Upper lobe of right lung (tissue), 1 donor: ENCODE measurements around the gene ADARB1. TPM values are rescaled to one million over a fixed set of nuclear protein-coding genes. Genes with fewer than 3 reads are reported as not detected.

ENCODE experiments used
- ATAC-seq: fragments of 200-7000 bp; cut with Tn5 transposase; one replicate; pipeline ENCODE4 v1.9.1; 2020; ENCODE audit warnings: mild to moderate bottlenecking, moderate library complexity
- DNase-seq: peaks from one replicate; pipeline ENCODE4 v3.0.0-alpha.2; 2020
- H3K27ac ChIP-seq: fragments of 200-600 bp; one replicate; pipeline ENCODE4 v1.8.0; 2022
- H3K27me3 ChIP-seq: fragments of 200-600 bp; one replicate; pipeline ENCODE4 v1.8.0; 2022; ENCODE audit warnings: mild to moderate bottlenecking
- H3K36me3 ChIP-seq: fragments of 200-600 bp; one replicate; pipeline ENCODE4 v1.8.0; 2022
- H3K4me1 ChIP-seq: fragments of 200-600 bp; one replicate; pipeline ENCODE4 v1.8.0; 2022
- H3K4me3 ChIP-seq: fragments of 200-600 bp; one replicate; pipeline ENCODE4 v1.8.0; 2022; ENCODE audit warnings: mild to moderate bottlenecking
- H3K9me3 ChIP-seq: fragments of 200-600 bp; one replicate; pipeline ENCODE4 v1.8.0; 2022
- intact Hi-C: fragments of 100-400 bp; cut with DNase I; formaldehyde crosslinking; loops from one replicate; pipeline ENCODE4 v1.11.0; 2022
- total RNA-seq: library from RNA; stranded (reverse); fragmentation: NEBNext Ultra II Directional; extraction: Animal tissue kit (Norgen Biotek cat#: 25700); gene quantifications from one replicate; pipeline ENCODE4 v1.2.1, GENCODE V29; 2021
- TF ChIP-seq, protein P1 (sequence below): fragments of 200-600 bp; IDR thresholded peaks from one replicate; pipeline ENCODE4 v1.8.0; 2022; ENCODE audit warnings: antibody characterized with exemption
- donor health status: DM: no; HTN: yes; CAD: no; lungs with severe emphysema.

The ADARB1 gene
- total RNA-seq, 1 donor from 2014 or later, result 73.6 TPM

DNA sequence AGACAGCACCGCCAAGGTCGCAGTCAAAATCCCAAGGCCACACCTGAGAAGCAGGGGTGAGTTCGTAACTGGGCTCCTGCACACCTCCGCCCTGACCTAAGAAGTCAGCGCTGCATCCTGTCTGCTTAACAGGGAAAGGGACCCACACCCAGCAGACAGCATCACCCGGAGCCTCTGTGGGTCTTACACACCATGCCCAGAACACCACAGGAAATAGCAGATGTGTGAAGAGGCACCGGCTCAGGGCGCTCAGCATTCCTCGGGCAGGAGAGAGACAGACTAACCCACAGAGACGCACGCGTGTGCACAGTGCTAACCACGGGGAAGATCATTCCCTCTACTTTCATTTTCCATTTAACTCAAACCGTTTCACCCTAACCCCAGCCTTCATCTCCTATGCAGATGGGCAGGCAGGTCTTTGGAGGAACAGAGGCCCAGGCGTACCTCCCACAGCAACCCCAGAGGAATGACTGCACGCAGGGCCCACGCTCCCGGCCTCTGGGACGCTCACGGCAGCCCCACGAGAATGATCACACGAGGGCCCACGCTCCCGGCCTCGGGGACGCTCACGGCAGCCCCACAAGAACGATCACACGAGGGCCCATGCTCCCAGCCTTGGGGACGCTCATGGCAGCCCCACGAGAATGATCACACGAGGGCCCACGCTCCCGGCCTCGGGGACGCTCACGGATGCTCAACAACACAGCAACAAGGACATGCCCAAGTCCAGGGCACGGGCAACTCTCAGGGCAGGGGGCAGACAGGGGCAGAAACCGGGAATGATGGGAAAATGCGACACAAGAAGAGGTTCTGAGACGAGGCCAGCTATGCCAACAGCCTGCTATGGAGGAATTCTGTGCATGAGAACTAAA is 192.4 kb downstream of the ADARB1 start:
- intact Hi-C loops, result loop anchor here (5.0 kb wide), 1 partner anchor 59 kb away; no protein-coding TSS in a partner anchor
- no peak overlapping the region for H3K27ac ChIP-seq
- H3K4me3 ChIP-seq, result no peak overlapping the region
- ATAC-seq (peak; percentile 28), DNase-seq (peak; percentile 38)
- H3K36me3 ChIP-seq, result peaks cover 64% of the 10 kb centered on the region
- H3K27me3 ChIP-seq, result no peaks in the 10 kb centered on the region
- H3K9me3 ChIP-seq, result no peaks in the 10 kb centered on the region
- H3K4me1 ChIP-seq, result no peaks in the 10 kb centered on the region
- TF ChIP-seq, protein P1, sequence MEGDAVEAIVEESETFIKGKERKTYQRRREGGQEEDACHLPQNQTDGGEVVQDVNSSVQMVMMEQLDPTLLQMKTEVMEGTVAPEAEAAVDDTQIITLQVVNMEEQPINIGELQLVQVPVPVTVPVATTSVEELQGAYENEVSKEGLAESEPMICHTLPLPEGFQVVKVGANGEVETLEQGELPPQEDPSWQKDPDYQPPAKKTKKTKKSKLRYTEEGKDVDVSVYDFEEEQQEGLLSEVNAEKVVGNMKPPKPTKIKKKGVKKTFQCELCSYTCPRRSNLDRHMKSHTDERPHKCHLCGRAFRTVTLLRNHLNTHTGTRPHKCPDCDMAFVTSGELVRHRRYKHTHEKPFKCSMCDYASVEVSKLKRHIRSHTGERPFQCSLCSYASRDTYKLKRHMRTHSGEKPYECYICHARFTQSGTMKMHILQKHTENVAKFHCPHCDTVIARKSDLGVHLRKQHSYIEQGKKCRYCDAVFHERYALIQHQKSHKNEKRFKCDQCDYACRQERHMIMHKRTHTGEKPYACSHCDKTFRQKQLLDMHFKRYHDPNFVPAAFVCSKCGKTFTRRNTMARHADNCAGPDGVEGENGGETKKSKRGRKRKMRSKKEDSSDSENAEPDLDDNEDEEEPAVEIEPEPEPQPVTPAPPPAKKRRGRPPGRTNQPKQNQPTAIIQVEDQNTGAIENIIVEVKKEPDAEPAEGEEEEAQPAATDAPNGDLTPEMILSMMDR, result no peak

DNA sequence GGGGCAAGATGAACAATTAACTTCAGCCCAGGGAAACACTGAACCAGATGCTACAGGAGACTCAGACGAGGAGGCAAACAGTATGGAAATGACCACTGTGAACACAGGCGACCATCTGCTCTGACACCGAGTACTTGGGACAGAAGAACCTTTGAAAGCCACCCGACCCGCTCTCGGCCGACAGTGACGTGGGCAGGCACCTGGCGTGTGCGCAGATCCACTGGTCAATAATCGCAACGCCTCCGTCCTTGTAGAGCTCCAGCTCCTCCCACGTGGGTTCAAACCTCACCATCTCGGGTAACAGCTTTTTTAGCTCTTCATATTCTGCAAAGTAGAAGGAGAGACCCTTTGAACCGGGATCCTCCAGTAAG is 193.0 kb downstream of the ADARB1 start:
- Histone ChIP-seq H3K27me3 (no peaks in the 10 kb centered on the region), H3K4me1 (no peaks in the 10 kb centered on the region), H3K4me3 (no peak overlapping the region), H3K36me3 (peaks cover 64% of the 10 kb centered on the region), H3K27ac (no peak overlapping the region), H3K9me3 (no peaks in the 10 kb centered on the region)
- DNase-seq (peak; percentile 51), ATAC-seq (no peak)
- intact Hi-C loops, result loop anchor here (5.0 kb wide), 1 partner anchor 60 kb away; no protein-coding TSS in a partner anchor
- TF ChIP-seq, protein P1, result no peak

DNA sequence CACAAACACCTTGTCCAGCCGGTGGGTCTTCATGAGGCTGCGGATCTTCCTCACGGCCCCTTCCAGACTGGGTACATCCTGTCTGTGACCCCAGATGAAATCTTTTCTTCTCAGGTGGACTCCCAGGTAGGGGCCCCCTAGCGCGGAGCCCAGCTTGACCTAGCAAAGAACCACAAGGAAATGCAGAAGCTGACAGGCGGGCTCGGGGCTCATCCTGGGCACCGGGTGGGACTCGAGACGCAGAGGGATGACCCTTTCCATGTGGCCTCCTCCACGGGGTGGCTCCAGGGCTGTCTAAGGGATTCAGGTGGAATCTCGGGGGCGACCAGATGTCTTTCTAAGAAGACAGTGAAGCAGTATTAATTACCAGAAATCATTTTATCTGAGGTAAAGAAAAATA is 195.5 kb downstream of the ADARB1 start:
- H3K4me1 ChIP-seq, result no peaks in the 10 kb centered on the region
- ATAC-seq (no peak), DNase-seq (no peak)
- peaks cover 64% of the 10 kb centered on the region for H3K36me3 ChIP-seq
- no peak overlapping the region for H3K4me3 ChIP-seq
- H3K9me3 ChIP-seq, result no peaks in the 10 kb centered on the region
- H3K27ac ChIP-seq, result no peak overlapping the region
- intact Hi-C loops, result loop anchor here (5.0 kb wide), 1 partner anchor 63 kb away; no protein-coding TSS in a partner anchor
- no peaks in the 10 kb centered on the region for H3K27me3 ChIP-seq
- TF ChIP-seq, protein P1, result no peak

DNA sequence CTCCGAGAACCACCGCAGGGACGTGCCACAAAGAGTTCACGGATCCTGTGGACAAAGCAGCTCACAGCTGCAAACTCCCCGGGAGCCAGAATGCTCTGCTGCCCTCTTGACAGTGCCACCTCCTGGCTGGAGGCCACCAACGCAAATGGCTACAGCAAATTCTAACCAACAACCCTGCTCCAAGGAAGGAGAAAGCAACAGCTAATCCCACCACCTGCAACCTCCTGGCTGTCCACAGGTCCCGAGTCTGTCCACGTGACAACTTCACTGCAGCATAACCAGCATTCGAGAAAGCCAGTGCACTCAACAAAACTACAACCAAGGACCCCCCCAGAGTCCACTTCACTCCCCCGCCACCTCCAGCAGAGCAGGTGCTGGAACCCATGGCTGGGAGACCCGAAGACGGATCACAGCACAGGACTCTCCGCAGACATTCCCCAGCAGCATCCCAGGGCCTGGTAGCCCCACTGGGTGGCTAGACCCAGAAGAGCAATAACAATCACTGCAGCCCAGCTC is 196.0 kb downstream of the ADARB1 start:
- H3K27me3 ChIP-seq, result no peaks in the 10 kb centered on the region
- H3K36me3 ChIP-seq, result peaks cover 64% of the 10 kb centered on the region
- ATAC-seq (no peak), DNase-seq (no peak)
- H3K4me1 ChIP-seq, result no peaks in the 10 kb centered on the region
- intact Hi-C loops, result no loop called here
- TF ChIP-seq, protein P1, result peak; percentile 7
- no peak overlapping the region for H3K27ac ChIP-seq
- no peak overlapping the region for H3K4me3 ChIP-seq
- H3K9me3 ChIP-seq, result no peaks in the 10 kb centered on the region

Other genes starting within 250 kb of the ADARB1 start
- 244 TPM for gene PTTG1IP, start 200.9 kb upstream of the ADARB1 start, total RNA-seq
- gene ITGB2, start 153.7 kb upstream of the ADARB1 start, total RNA-seq, result 370 TPM
- 22.8 TPM for gene SLX9, start 134.6 kb upstream of the ADARB1 start, total RNA-seq
- gene POFUT2, start 213.3 kb downstream of the ADARB1 start, total RNA-seq, result 29.0 TPM